ENCODE data around the gene IFIT1B.

Gene IFIT1B

GRCh38 chr10:89341649-89342048 lies 36.2 kb upstream of the IFIT1B start:
- no peak for TF ChIP-seq FOXP2 (optimal IDR thresholded peaks at IDR 0.05; ENCODE audit: borderline replicate concordance, extremely low read depth, extremely low read length, insufficient read depth)
- TF ChIP-seq TAF1 (IDR thresholded peaks at IDR 0.05; ENCODE audit: borderline replicate concordance, insufficient read depth, low read length): no peak
- TF ChIP-seq REST (IDR thresholded peaks at IDR 0.05; ENCODE audit: insufficient read depth in 1 of 2, low read depth in 2 of 2, low read length in 2 of 2): no peak
- no peak for TF ChIP-seq POLR2AphosphoS5 (IDR thresholded peaks at IDR 0.05; ENCODE audit: low read depth, low read length)
- TF ChIP-seq SIN3A (IDR thresholded peaks at IDR 0.05; ENCODE audit: borderline replicate concordance, insufficient read depth, low read length): no peak

GRCh38 chr10:89342206-89342958 lies 35.5 kb upstream of the IFIT1B start:
- TF ChIP-seq TAF1 (IDR thresholded peaks at IDR 0.05; ENCODE audit: borderline replicate concordance, insufficient read depth, low read length) (no peak), FOXP2 (optimal IDR thresholded peaks at IDR 0.05; ENCODE audit: borderline replicate concordance, extremely low read depth, extremely low read length, insufficient read depth) (no peak), POLR2AphosphoS5 (IDR thresholded peaks at IDR 0.05; ENCODE audit: low read depth, low read length) (no peak), REST (IDR thresholded peaks at IDR 0.05; ENCODE audit: insufficient read depth in 1 of 2, low read depth in 2 of 2, low read length in 2 of 2) (no peak), SIN3A (IDR thresholded peaks at IDR 0.05; ENCODE audit: borderline replicate concordance, insufficient read depth, low read length) (no peak)

GRCh38 chr10:89343089-89343767 lies 34.6 kb upstream of the IFIT1B start:
- TF ChIP-seq REST (IDR thresholded peaks at IDR 0.05; ENCODE audit: insufficient read depth in 1 of 2, low read depth in 2 of 2, low read length in 2 of 2): no peak
- no peak for TF ChIP-seq TAF1 (IDR thresholded peaks at IDR 0.05; ENCODE audit: borderline replicate concordance, insufficient read depth, low read length)
- no peak for TF ChIP-seq SIN3A (IDR thresholded peaks at IDR 0.05; ENCODE audit: borderline replicate concordance, insufficient read depth, low read length)
- no peak for TF ChIP-seq POLR2AphosphoS5 (IDR thresholded peaks at IDR 0.05; ENCODE audit: low read depth, low read length)
- no peak for TF ChIP-seq FOXP2 (optimal IDR thresholded peaks at IDR 0.05; ENCODE audit: borderline replicate concordance, extremely low read depth, extremely low read length, insufficient read depth)

GRCh38 chr10:89344156-89344555 lies 33.7 kb upstream of the IFIT1B start:
- TF ChIP-seq POLR2AphosphoS5 (IDR thresholded peaks at IDR 0.05; ENCODE audit: low read depth, low read length): no peak
- no peak for TF ChIP-seq TAF1 (IDR thresholded peaks at IDR 0.05; ENCODE audit: borderline replicate concordance, insufficient read depth, low read length)
- no peak for TF ChIP-seq REST (IDR thresholded peaks at IDR 0.05; ENCODE audit: insufficient read depth in 1 of 2, low read depth in 2 of 2, low read length in 2 of 2)
- no peak for TF ChIP-seq SIN3A (IDR thresholded peaks at IDR 0.05; ENCODE audit: borderline replicate concordance, insufficient read depth, low read length)
- TF ChIP-seq FOXP2 (optimal IDR thresholded peaks at IDR 0.05; ENCODE audit: borderline replicate concordance, extremely low read depth, extremely low read length, insufficient read depth): no peak

All from PFSK-1 (cell line).